ENCODE results near the gene ZNF396.

Gene ZNF396

GRCh38 chr18:35344736-35345459, 32.2 kb downstream of the ZNF396 start:
- no peak for DNase-seq (ENCODE audit: low read depth)
- H3K4me3 ChIP-seq (ENCODE audit: low read depth, low read length), result peak overlapping the region; percentile 96
- TF ChIP-seq CTCF (IDR thresholded peaks at IDR 0.05; ENCODE audit: low read depth, low read length, missing control alignments), result no peak

DNA sequence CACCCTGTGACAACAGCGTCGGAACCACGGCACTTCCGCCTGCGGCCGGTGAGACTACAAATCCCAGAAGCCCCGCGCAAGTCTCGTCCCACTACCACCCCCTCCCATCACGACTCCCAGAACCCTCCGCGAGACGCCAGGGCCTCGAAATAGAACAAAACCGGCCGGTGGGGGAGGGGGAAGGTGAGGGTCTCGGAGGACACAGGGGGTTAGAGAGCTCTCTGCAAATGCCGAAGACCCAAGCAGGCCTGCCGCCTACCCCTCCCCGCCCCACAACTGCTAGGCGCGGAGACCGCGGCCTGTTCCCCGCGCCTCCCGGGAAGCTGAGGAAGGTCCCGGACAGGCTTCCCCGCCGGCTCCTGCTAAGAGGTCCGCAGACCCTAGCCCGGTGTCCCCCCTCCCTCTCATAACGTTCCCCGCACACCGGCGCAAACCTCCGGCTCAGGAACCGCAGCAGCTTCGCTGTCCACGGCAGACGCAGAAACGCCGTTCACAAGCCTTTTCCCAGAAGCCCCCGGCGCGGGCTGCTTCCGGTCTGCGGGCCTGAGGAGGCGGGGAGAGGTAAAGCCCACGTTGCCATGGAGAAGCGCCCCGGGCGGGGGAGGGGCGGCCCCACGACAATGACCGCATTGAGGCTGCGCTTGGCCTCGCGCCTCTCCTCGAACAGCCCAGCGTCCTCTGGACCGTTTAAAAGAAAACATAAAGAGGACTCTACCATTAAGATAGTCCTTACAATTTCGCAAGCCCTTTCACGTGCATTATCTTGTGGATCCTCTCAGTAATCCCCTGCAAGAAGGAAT, 33.0 kb downstream of the ZNF396 start, which contains the start of gene ZNF24:
Gene ZNF24, minus strand, starts transcription at position 485 of the 800 bp plus-strand sequence. CDS start 3,770 bp downstream, outside the sequence.
- DNase-seq (ENCODE audit: low read depth), result peak; percentile 76
- TF ChIP-seq CTCF (IDR thresholded peaks at IDR 0.05; ENCODE audit: low read depth, low read length, missing control alignments), result no peak
- H3K4me3 ChIP-seq (ENCODE audit: low read depth, low read length), result peak within 1 kb of the TSS; percentile 96

DNA sequence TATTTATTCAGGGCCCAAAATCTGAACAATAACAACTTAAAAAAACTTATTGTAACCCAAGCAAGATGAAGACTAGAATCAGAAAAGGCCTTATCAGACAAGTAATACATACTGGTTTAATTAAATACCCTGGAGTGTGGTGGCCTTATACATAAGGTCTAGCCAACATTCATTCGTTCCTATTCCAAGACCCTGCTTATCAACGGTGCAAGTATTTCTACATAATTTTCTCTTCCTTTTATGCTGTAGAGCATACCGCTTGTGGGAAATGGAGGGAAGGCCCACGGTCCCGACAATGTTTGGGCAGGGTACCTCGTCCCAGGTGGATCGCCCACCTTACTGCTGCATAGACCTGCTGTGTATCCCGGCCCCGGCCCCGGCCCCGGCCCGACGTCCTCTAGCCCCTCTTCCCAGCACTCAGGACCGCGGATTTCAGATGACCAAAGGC, 33.6 kb downstream of the ZNF396 start:
- no peak for TF ChIP-seq CTCF (IDR thresholded peaks at IDR 0.05; ENCODE audit: low read depth, low read length, missing control alignments)
- peak overlapping the region; percentile 96 for H3K4me3 ChIP-seq (ENCODE audit: low read depth, low read length)
- DNase-seq (ENCODE audit: low read depth), result no peak

- DNase-seq (ENCODE audit: low read depth), result no peak
- no peak overlapping the region for H3K4me3 ChIP-seq (ENCODE audit: low read depth, low read length)
- TF ChIP-seq CTCF (IDR thresholded peaks at IDR 0.05; ENCODE audit: low read depth, low read length, missing control alignments), result no peak
Measured at GRCh38 chr18:35337286-35337685, 39.9 kb downstream of the ZNF396 start.

DNA sequence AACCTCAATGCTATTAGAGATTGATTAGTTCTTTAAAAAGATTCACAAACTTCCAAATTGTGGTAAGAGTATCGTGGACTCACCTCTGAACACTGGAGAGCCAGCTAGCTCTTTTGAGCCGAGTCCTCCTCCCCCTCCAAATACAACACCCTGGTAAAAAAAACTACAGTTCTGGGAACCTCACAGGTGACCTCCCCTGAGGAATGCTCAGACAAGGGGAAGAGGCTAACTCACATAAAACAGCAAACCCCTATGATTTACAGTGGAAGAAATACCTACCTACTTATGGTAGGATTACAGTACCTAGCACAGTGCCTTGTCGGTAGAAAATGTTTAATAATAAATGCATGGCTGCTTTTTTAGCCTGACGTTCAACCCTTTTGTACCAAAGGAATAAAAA, 41.3 kb downstream of the ZNF396 start:
- TF ChIP-seq CTCF (IDR thresholded peaks at IDR 0.05; ENCODE audit: low read depth, low read length, missing control alignments), result no peak
- H3K4me3 ChIP-seq (ENCODE audit: low read depth, low read length), result no peak overlapping the region
- no peak for DNase-seq (ENCODE audit: low read depth)

DNA sequence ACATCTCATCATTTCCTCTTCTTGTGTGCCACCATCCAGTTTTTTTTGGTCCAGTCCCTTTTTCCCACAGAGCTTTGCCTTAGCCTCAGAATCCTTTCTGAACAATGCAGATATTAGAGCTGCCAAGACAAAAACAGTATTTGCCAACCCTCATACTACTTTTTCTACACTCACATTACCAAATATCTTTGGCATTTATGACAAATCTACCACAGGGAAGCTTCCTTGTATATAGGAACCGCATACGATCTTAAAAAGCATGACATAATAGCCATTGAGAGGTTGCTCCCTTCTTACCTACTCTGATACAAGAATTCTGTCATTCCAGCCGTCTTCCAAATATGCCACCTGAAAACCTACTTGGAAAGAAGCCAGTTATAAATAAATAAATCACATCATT, 42.3 kb downstream of the ZNF396 start:
- H3K4me3 ChIP-seq (ENCODE audit: low read depth, low read length), result no peak overlapping the region
- no peak for TF ChIP-seq CTCF (IDR thresholded peaks at IDR 0.05; ENCODE audit: low read depth, low read length, missing control alignments)
- DNase-seq (ENCODE audit: low read depth), result no peak

Data from GM12864 (cell line).